Stimulated activated CD8-positive, alpha-beta memory T cell treated with anti-CD3 and anti-CD28 coated beads, Interleukin-7, amount 100 ng/mL, for 48 hours (primary cell): ENCODE measurements around the gene MALRD1.

Experiments used
- DNase-seq, 2 donors: peaks; one replicate each; pipeline ENCODE4 v3.0.0-alpha.2; 2020; ENCODE audit warnings: low read depth in 1 of 2; ENCODE audit errors: extremely low read depth in 1 of 2

The MALRD1 gene

GRCh38 chr10:19561181-19561580 is 512.6 kb downstream of the MALRD1 start:
- no peak for DNase-seq

GRCh38 chr10:19563388-19564141 is 515.0 kb downstream of the MALRD1 start:
- DNase-seq, result no peak

- DNase-seq, result no peak
Measured at GRCh38 chr10:19570120-19570519, 521.5 kb downstream of the MALRD1 start.

GRCh38 chr10:19570991-19571390 is 522.4 kb downstream of the MALRD1 start:
- no peak for DNase-seq

GRCh38 chr10:19572056-19572455 is 523.5 kb downstream of the MALRD1 start:
- no peak for DNase-seq

GRCh38 chr10:19576576-19576975 is 528.0 kb downstream of the MALRD1 start:
- no peak for DNase-seq

GRCh38 chr10:19577381-19577780 is 528.8 kb downstream of the MALRD1 start:
- no peak for DNase-seq

GRCh38 chr10:19577807-19578206 is 529.2 kb downstream of the MALRD1 start:
- no peak for DNase-seq

GRCh38 chr10:19578571-19578970 is 530.0 kb downstream of the MALRD1 start:
- DNase-seq, result no peak

- no peak for DNase-seq
Measured at GRCh38 chr10:19579761-19580545, 531.4 kb downstream of the MALRD1 start.

GRCh38 chr10:19580691-19581090 is 532.1 kb downstream of the MALRD1 start:
- no peak for DNase-seq

- DNase-seq, result no peak
Measured at GRCh38 chr10:19588608-19589007, 540.0 kb downstream of the MALRD1 start.

- DNase-seq, result no peak
Measured at GRCh38 chr10:19592276-19592675, 543.7 kb downstream of the MALRD1 start.

- no peak for DNase-seq
Measured at GRCh38 chr10:19595212-19595845, 546.7 kb downstream of the MALRD1 start.

- DNase-seq, result no peak
Measured at GRCh38 chr10:19605806-19606205, 557.2 kb downstream of the MALRD1 start.

GRCh38 chr10:19606968-19607367 is 558.4 kb downstream of the MALRD1 start:
- DNase-seq, result no peak

- DNase-seq, result no peak
Measured at GRCh38 chr10:19611775-19612174, 563.2 kb downstream of the MALRD1 start.

- DNase-seq, result no peak
Measured at GRCh38 chr10:19616966-19617365, 568.4 kb downstream of the MALRD1 start.

GRCh38 chr10:19620811-19621210 is 572.2 kb downstream of the MALRD1 start:
- DNase-seq, result no peak

GRCh38 chr10:19623321-19623720 is 574.7 kb downstream of the MALRD1 start:
- no peak for DNase-seq

- no peak for DNase-seq
Measured at GRCh38 chr10:19626156-19626555, 577.6 kb downstream of the MALRD1 start.
